ENCODE measurements around the gene UBE2A.

Gene UBE2A

DNA sequence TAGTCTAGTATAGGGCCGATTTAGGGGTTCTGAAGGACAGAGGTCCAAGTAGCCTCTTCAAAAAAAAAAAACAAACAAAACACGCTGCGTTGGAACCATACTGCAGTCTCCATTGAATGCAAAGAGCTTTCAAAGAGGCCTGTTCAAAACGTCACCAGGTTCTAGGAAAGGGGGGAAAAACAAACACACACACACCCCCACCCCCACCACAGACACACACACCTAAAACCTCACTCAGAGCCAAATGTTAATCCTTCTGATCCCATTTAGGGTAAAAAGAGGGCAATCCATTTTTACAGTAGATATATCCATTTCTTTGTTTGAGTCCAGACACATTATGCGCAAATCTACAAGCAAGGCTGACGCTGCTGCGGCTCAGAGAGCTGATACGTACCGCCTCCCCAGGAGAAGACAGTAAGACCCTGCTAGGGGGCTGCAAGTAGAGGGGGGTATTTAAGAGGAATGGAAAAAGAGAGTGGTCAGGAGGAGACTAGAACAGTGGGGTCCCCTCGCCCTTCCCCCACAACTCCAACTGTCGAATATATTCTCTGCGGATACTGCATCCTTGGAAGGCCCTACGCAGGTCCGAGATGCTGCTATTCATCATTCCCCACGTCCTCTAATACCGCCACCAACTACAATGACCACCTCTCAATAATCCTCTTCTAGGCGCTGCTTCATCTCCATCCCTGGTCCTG, 30.6 kb downstream of the UBE2A start:
- Histone ChIP-seq H3K36me3 (replicated peaks) (no peaks in the 10 kb centered on the region), H3K27me3 (replicated peaks) (no peaks in the 10 kb centered on the region), H3K27ac (no peak overlapping the region), H3K4me3 (ENCODE audit: low read depth, low read length) (peak overlapping the region; percentile 83)
- in situ Hi-C loops (cut with HindIII; ENCODE audit: low pct_ligation_motif_present, low sequenced_read_pairs): no loop called here
- no peak for DNase-seq
- TF ChIP-seq, protein P1, sequence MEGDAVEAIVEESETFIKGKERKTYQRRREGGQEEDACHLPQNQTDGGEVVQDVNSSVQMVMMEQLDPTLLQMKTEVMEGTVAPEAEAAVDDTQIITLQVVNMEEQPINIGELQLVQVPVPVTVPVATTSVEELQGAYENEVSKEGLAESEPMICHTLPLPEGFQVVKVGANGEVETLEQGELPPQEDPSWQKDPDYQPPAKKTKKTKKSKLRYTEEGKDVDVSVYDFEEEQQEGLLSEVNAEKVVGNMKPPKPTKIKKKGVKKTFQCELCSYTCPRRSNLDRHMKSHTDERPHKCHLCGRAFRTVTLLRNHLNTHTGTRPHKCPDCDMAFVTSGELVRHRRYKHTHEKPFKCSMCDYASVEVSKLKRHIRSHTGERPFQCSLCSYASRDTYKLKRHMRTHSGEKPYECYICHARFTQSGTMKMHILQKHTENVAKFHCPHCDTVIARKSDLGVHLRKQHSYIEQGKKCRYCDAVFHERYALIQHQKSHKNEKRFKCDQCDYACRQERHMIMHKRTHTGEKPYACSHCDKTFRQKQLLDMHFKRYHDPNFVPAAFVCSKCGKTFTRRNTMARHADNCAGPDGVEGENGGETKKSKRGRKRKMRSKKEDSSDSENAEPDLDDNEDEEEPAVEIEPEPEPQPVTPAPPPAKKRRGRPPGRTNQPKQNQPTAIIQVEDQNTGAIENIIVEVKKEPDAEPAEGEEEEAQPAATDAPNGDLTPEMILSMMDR (IDR thresholded peaks at IDR 0.05; ENCODE audit: low read depth, low read length, missing control alignments): no peak

DNA sequence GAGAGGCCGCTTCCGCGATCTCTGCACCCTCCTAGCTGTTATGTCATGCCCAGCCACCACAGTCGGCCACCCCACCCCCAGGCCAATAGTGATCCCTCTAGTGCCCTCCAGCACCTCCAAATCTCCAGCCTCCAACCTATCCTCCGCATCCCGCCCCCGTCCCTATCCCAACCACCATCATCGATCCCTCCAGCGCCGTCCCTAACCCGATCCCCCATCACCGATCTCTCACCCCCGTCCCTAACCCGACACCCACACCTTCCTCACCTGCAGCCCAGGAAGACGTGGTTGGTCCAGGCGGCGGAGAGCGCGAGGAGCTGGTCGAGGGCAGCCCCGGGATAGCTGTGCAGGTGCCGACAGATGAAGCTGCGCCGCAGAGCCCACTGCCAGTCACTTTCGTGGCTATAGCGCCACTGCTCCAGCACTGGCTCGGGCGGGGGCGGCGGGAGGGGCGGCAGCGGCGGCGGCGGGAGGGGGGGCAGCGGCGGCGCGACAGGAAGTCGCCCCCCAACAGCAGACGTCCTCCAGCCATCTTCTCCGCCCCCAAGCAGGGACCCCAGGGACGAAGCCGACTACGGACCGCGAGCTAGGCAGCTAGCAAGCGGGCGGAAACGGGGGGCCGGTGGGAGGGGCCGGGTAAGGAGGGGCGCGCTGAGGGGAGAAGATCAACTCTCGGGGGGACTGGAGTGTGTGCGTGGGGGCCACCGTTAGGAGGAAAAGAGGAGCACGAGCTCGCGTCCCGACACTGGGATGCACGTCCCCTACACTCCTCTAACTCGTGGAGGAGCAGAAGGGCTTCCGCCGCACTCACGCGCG, 31.3 kb downstream of the UBE2A start:
- H3K27me3 ChIP-seq (replicated peaks): no peaks in the 10 kb centered on the region
- TF ChIP-seq, protein P1 (IDR thresholded peaks at IDR 0.05; ENCODE audit: low read depth, low read length, missing control alignments): no peak
- H3K4me3 ChIP-seq (ENCODE audit: low read depth, low read length): peak overlapping the region; percentile 83
- H3K36me3 ChIP-seq (replicated peaks): no peaks in the 10 kb centered on the region
- H3K27ac ChIP-seq: peak overlapping the region; percentile 83
- DNase-seq: no peak
- in situ Hi-C loops (cut with HindIII; ENCODE audit: low pct_ligation_motif_present, low sequenced_read_pairs): no loop called here

GRCh38 chrX:119606280-119607017, 32.1 kb downstream of the UBE2A start, which contains the start of gene NKRF:
NKRF (minus strand) TSS chrX:119606424.
- H3K4me3 ChIP-seq (ENCODE audit: low read depth, low read length): peak within 1 kb of the TSS; percentile 83
- TF ChIP-seq, protein P1 (IDR thresholded peaks at IDR 0.05; ENCODE audit: low read depth, low read length, missing control alignments): no peak
- no peaks in the 10 kb centered on the region for H3K27me3 ChIP-seq (replicated peaks)
- peak; percentile 87 for DNase-seq
- peak within 1 kb of the TSS; percentile 83 for H3K27ac ChIP-seq
- in situ Hi-C loops (cut with HindIII; ENCODE audit: low pct_ligation_motif_present, low sequenced_read_pairs): no loop called here
- H3K36me3 ChIP-seq (replicated peaks): no peaks in the 10 kb centered on the region

GRCh38 chrX:119607018-119607389, 32.6 kb downstream of the UBE2A start:
- peak overlapping the region; percentile 83 for H3K4me3 ChIP-seq (ENCODE audit: low read depth, low read length)
- no peak for DNase-seq

GRCh38 chrX:119614776-119615175, 40.4 kb downstream of the UBE2A start:
- in situ Hi-C loops (cut with HindIII; ENCODE audit: low pct_ligation_motif_present, low sequenced_read_pairs): no loop called here

More at GRCh38 chrX:119607018-119607389, 32.6 kb downstream of the UBE2A start:
- Histone ChIP-seq H3K27ac (peak overlapping the region; percentile 83), H3K27me3 (replicated peaks) (no peaks in the 10 kb centered on the region), H3K36me3 (replicated peaks) (no peaks in the 10 kb centered on the region)
- in situ Hi-C loops (cut with HindIII; ENCODE audit: low pct_ligation_motif_present, low sequenced_read_pairs): no loop called here
- TF ChIP-seq, protein P1 (IDR thresholded peaks at IDR 0.05; ENCODE audit: low read depth, low read length, missing control alignments): no peak

More at GRCh38 chrX:119614776-119615175, 40.4 kb downstream of the UBE2A start:
- DNase-seq: no peak
- Histone ChIP-seq H3K36me3 (replicated peaks) (no peaks in the 10 kb centered on the region), H3K4me3 (ENCODE audit: low read depth, low read length) (no peak overlapping the region), H3K27ac (no peak overlapping the region), H3K27me3 (replicated peaks) (no peaks in the 10 kb centered on the region)
- TF ChIP-seq, protein P1 (IDR thresholded peaks at IDR 0.05; ENCODE audit: low read depth, low read length, missing control alignments): no peak
